Activated T-cell treated with anti-CD3 and anti-CD28 coated beads for 4 hours (primary cell): ENCODE results near the gene TSC22D1.
"Not testable (repeated sequence)": the region's sequence is repeated elsewhere in the genome, so short reads cannot be mapped to it uniquely, and the experiment has no call there.

Experiments used
- DNase-seq: peaks from one replicate; pipeline ENCODE4 v3.0.0-alpha.2; 2020

The TSC22D1 gene

GRCh38 chr13:44498502-44498901 is 77.6 kb downstream of the TSC22D1 start:
- no peak for DNase-seq

- DNase-seq = no peak
Measured at GRCh38 chr13:44497801-44498200, 78.3 kb downstream of the TSC22D1 start.

DNA sequence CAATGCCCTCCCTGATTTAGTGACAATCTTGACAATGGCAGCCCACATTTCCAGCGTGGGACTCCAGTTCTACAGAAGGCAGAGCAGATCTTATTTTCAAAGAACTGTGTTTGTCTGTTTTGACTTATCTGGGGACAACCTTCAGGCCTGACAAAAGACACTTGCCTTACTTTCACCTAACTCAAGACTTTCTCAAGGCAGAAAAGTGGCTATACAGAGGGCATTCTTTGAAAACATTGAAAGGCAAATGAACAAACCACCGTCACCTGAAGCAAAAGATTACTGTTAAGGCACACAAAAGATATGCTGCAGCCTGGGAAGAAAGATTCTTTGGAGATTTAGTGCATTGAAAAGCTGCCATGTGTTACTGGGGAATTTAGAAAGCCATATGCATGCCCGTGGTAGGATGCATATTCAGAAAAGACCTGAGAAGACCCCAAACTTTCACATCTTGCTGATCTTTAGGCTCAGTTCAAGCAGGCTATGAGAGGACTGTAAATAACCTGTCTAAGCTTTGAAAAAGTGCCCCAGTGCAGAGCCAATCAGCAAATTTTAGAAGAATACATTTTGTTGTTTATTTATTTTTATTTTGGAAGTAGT is 82.8 kb downstream of the TSC22D1 start:
- no peak for DNase-seq

- no peak for DNase-seq
Measured at GRCh38 chr13:44489751-44490150, 86.4 kb downstream of the TSC22D1 start.

DNA sequence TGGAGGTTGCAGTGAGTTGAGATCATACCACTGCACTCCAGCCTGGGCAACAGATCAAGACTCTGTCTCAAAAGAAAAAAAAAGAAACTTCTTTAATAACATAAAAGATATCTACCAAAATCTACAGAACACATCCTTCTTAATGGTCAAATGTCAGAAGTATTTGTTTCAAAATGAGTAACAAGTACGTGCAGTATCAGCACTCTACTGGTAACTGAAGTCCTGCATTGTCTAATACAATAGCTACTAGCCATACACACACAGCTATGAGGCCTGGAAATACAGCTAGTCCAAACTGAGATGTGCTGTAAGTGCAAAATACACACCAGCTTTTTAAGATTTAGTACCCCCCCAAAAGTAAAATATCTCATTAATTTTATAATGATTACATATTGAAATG is 88.1 kb downstream of the TSC22D1 start:
- no peak for DNase-seq

DNA sequence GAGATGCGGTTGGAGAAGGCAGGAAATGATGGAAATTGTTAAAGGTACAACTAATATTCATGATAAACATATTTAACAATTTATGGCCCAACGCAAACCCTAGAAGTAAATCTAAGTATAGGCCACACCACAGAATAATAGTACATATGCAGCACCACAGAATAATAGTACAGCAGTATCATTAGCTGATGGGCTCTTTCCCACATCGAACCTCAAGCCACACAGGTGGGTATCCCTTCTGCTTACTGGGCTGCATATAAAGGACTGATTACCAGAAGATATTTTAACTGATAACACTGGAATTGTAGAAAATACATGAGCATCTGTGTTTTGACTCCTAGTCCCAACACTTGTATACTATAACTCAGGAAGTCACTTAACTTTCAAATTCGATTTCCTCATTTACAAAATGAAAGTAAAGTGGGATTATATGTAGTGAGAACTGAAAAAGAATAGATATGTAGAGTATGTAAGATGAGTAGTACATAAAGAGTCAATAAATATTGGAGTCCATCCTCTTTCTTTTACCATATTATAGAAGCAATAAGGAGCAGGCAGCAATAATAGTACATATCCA is 91.5 kb downstream of the TSC22D1 start:
- DNase-seq = no peak

DNA sequence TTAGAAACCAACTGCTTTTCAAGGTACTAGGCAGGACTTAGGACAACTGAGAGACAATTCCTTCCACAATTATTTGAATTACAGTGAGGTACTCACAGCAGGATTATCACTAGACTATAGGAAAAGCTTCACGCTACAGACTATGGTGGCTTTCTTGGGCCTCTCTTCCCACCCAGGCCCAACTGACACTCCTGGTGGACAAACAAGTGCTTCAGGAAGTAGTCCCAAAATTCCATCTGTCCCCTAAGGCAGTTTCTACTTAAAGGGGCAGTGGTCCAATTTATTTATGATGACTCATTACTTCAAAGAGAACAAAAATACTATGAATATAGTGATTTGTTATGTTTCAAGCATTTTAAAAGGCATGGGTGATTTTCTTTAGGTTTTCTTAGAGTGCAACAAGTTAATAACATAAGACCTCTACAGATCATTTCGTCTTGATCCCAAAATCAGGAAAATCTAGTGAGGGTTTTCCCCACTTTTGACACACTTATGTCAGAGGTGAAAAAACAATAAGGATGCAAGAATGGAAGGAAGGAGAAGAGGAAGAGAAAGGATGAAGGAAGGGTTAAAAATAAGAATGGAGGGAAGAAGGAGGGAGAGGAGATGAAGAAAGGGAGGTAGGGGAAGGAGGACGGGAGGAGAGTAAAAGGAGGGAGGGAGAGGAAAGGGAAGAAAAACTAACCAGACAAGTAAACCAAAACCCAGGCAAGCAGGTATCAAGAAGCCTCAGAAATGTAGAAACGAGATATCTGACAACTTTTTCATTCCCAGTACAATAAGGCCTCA is 101.8 kb downstream of the TSC22D1 start:
- DNase-seq = no peak

DNA sequence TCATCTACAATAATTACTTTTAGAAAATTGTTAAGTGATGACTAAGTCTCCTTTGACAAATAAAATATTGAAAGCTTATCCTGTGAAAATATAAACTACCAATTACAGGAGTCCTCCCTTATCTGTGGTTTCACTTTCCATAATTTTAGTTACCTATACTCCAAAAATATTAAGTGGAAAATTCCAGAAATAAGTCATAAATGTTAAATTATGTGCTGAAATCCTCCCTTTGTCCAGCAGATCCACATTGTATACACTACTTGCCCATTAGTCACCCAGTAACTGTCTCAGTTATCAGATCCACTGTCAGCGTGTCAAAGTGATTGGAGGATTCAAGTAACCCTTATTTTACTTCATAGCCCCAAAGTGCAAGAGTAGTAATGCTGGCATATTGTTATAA is 104.4 kb downstream of the TSC22D1 start:
- DNase-seq = no peak

DNA sequence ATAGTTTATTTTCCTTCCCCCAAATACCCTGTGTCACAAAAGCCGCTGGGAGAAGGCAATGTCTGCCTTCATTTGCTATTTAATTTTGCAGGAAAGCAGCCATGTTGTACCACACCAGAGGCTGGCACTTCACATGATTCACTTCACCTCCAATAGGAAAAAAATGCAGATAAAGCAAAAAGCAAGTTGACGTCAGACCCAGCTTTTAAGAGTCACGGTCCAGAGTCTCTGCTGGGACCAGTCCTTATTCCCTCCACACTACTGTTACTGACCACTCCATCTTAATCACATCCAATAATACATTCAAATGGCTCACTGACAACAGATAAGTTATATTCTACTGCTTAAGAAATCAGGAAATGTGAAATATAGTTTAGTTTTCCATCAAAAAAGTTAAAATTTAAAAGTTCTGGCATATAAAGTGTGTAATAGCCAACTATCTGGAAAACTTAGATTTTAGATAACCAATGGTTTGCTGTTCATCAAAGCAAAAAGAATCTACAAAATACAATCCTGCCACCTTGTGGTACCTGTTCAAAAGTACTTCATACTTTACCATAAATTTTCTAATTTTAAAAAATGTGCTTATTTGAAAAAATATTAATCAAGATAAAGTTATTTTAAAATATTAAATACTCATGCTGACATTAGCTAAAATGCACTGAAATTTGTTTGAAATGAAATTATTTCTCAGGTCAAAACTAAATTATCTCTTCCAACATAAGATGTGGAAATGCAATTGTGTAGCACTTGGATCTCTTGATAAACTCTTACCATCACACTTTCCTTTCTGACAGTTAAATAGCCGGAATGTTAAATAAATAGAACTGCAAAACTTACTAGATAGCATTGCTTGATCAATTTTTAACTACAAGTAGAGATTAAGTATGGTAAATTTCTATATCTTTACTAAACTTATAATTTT is 105.2 kb downstream of the TSC22D1 start:
- no peak for DNase-seq

DNA sequence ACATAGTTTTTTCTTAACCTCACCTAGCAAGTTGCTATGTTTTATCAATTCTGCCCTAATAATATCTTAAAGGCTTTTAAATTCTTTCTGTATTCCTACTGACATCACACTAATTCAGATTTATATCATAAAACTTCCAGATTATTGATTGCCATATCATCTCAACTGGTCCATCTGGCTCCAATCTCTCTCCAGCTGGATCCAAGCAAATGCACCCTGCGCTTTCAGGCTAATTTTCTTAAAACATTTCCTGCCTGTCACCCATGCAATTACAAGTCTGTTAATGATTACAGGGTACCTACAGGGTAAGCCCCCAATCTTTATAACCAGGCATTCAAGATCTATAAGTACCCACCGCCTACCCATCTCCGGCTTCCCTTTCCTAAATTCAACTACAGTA is 107.3 kb downstream of the TSC22D1 start:
- no peak for DNase-seq

DNA sequence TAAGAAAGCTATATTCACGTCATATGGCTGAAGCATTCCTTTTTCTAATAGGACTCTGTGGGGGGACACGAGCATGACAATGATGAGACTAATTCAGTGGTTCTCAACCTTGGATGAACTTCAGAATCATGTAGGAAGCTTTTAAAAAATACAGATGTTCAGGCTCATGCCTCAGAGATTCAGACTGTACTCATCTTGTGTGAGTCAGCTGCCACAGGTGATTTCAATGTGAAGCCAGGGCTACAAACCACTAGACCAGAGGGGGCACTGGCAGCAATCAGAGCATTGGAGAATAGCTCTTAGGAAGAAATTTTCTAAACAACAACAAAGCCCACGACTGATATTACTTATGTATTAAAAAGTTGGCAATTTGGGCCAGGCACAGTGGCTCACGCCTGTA is 110.8 kb downstream of the TSC22D1 start:
- no peak for DNase-seq

DNA sequence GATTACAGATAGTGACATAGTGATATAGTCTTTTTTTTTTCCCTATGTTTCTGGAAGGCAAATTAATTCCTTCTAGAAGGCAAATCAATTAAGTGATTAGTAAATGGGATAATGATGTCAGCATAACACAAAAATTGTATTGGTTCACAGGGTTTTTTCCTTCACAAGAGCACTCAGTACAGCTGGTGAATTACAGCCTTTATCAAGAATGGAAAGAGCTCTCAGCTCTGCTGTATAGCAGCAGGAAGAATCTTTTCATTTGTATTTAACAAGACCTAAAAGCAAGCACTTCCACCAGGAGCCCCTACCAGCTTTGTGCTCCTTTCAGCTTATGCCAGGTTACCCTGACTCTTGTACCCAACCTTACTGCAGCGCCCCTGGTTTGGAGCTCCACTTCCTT is 111.7 kb downstream of the TSC22D1 start:
- no peak for DNase-seq

DNA sequence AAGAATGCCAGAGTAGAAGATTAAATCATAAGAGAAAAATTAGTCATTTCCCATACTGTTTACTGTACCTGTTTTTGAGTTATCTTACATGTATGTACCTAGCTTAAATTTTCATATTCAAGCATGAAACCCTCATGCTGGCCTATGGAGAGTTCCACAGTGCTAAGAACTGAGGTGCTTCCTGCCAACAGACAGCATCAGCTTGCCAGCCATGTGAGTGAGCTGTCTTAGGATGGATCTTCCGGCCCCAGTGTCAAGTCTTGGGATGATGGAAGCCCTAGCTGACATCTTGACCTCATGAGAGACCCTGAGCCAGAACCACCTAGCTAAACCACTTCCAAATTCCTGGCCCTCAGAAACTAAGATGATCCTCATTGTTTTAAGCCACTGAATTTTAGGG is 112.4 kb downstream of the TSC22D1 start:
- DNase-seq = no peak

- DNase-seq = no peak
Measured at GRCh38 chr13:44459674-44460073, 116.5 kb downstream of the TSC22D1 start.

- no peak for DNase-seq
Measured at GRCh38 chr13:44458313-44458975, 117.7 kb downstream of the TSC22D1 start.

DNA sequence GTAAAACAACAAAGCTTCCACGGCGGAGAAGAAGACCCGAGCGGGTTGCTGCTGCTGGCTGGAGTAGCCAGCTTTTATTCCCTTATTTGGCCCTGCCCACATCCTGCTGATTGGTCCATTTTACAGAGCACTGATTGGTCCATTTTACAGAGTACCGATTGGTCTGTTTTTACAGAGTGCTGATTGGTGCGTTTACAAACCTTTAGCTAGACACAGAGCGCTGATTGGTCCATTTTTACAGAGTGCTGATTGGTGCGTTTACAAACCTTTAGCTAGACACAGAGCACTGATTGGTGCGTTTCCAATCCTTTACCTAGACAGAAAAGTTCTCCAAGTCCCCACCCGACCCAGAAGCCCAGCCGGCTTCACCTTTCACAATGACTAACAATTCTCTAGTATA is 119.9 kb downstream of the TSC22D1 start:
- DNase-seq = not testable (repeated sequence)

GRCh38 chr13:44455769-44456168 is 120.4 kb downstream of the TSC22D1 start:
- DNase-seq = no peak

DNA sequence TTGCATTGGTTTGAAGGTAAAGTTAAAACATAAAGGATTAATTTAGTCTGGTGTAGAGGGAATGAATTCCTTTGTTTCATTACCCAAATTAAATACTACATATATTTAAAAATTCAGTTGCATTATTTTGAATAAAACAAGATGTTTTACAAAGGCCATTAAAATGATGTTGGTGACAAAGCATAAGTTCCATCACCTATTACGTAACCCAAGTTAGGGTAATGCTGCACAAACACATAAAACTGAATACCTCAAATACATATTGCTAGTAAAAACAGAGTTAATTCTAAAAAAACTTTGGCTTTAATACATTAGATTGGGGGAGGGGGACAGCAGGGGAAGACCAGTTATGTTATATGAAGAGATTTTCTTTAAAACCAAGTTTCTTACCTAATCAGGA is 122.2 kb downstream of the TSC22D1 start:
- no peak for DNase-seq

GRCh38 chr13:44453069-44453468 is 123.1 kb downstream of the TSC22D1 start:
- DNase-seq = no peak

DNA sequence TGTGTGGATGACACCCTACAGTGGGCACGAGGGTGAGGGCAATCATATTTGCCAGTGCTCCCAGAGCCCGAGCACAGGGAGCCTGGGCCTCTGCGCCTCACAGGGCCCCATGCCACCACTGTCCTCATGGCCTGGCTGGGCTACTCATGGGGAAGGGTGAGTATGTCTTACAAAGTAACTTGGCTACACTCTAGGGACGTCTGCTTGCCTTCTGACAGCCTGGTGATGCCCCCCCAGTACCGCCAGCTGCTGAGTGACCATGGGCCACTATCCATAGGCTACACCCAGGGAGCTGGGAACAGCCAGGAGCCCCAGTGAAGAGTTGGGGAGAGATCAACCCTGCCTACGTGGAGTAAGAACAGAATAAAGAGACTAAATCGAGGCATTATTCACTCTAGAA is 123.7 kb downstream of the TSC22D1 start:
- DNase-seq = no peak

- DNase-seq = no peak
Measured at GRCh38 chr13:44451651-44452050, 124.5 kb downstream of the TSC22D1 start.

DNA sequence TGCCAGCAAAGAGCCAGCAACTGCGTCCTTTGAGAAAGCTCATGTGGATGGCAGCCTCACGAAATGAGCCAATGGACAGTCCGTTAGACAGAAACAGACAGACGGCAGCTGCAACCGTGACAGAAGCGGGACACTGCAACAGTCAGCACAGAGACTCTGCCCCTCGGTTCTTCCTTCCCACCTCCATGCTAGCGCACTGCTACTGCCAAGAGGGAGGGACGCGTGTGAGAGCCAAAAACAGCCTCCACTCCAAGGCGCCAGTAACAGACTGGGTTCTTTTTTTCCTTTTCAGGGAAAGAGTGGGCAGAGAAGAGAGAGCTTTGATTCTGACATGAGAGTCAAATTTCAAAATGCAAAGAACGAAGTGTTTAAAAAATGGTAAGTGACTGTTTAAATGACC is 125.0 kb downstream of the TSC22D1 start:
- no peak for DNase-seq
